ENCODE measurements around the gene KRT222.

The KRT222 gene

GRCh38 chr17:40648384-40648968 is 16.5 kb downstream of the KRT222 start:
- no peak for DNase-seq

DNA sequence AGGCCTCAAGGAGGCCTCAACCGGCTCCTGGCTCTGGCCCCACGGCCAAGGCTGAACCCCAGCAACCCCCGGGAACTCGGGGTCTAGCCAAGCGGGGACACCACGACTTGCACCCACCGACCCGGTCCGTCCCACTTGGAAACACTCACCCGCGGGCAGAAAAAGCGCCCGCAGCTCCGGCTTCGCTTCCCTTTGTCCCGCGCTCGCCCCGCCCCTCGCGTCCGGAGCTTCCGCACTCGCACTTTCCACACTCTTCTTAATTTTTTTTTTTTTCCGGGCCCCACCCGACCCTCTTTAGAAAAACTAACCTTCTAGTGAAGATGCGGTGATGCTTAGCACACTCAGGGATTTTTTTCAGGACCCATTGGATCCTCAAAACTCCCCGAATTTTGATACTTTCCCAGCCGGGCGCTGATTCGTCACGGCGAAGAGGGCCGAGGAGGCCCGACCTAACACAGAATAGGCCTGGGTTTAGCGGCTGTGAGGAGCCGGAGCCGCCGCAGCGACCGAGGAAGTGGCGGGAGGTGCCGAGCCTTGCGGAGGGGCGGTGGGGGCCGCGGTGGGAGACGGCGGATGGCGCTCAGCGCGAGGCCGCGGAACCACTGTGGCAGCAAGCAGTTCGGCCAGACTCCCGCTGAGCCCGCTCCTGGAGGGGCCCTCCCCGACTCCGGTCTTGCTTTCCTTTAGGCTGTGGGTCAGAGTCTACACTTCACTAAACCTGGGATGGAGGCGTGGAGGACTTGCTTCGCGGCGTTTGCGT is 17.2 kb downstream of the KRT222 start, which contains the start of gene SMARCE1:
TSS of gene SMARCE1 (minus strand) at position 195 of the 760 bp plus-strand sequence. CDS start 2,016 bp downstream, outside the sequence.
- DNase-seq, result peak; percentile 55 to 92

DNA sequence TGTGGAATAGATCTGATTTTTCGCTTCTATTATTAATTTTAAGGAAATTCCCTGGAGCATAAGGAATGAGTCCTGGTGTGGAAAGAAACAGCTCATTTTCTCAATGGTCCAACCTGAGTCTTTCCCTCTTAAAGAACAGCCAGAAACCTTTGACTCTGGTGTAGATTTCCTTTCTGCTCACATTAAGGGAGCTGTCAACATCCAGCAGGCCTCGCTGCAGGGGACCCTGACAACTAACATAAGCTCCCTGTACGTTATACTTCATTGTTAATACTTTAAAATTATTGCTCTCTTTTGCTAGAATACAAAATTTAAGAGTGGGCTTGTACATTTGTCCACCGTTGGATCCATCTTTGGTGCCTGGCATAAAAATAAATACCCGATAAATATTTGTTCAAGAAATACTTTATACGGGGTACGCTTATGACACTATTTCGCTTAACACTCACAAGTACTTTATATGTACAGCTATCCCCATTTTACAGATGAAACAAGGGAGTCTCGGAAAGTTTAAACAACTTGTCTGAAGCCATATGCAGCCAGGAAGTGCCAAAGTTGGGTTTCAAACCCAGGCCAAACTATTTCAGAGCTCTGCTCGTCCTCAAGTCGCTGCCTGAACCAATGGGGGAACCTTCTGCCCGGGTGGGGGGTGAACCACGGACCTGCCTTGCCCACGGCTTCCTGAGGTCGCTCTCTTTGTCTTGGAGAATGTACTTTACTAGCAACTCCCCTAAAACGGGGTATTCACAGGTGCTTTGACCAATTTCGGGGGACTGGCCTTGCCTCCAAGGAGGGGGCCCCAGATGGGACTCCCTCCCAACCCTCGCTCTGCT is 18.0 kb downstream of the KRT222 start:
- DNase-seq, result peak in 1 of 2 donors; percentile 77

DNA sequence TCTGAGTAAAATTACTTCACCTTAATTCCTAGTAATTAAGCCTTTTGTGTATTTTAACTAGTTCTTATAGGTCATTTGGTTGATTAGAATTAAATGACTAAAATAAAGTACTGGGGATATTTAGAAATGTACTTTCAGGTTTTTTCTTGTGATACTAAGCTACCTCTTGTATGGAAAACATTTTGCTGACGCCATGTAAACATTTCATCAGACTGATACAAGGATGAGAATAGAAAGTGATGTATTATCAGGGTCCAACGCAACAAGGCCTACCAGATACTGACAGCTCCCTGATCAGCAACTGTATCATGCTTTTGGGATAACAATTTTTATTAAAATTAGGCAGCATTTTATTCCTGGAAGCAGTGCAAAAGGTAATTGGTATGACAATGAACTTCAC is 19.0 kb downstream of the KRT222 start:
- no peak for DNase-seq

DNA sequence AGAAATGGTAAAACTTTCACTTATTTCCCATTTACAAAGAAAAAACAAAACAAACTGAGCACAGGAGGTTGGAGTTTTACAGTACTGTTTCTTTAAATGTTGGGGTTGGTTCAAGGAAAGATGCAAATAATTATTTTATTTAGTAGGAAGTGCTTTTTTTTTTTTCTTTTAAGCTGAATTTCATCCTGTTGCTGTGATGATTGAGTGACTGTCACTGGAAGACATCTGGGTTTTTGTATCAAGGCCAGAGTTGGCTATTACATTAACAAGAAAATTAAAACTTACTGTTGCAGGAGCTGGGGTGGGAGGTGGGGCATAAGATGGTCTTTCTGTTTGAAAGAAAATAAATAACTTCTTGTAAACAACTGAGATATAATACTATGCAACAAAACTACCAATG is 19.7 kb downstream of the KRT222 start:
- DNase-seq, result no peak

DNA sequence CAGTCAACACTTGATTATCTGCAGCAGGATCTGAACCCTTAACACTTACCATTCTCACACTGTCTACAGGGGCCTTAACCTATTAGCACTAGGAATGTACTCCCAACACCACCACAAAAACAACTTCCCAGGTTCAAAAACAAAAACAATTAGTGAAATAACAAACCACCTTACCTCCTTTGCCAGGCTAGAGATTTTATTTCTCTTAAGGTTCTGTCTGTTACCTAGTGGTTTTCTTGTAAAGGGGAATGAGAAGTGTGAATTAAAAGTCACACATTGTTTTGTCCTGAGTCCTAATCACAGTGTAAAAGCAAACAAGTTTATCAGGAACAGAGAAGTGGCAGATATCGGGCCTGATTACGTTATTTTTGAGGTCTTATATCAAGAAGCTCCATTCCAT is 27.0 kb downstream of the KRT222 start:
- no peak for DNase-seq

DNA sequence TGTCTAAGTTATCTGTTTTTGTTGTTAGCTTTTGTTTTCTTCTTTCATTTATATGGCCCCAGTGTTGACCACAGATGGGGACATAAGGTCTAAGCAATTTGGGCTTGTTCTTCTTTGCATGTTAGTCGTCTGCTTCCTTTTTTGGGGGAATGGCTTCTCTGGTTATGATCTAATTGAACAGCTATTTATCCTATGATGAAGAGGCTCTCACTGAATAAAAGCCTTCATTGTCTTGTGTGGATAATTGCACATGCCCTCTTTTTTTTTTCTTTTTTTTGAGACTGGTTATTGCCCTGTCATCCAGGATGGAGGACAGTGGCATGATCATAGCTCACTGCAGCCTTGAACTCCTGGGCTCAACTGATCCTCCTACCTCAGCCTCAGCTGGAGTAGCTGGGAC is 31.1 kb downstream of the KRT222 start:
- no peak for DNase-seq

- DNase-seq, result no peak
These were observed 32.8 kb downstream of the KRT222 start for GRCh38 chr17:40632216-40632615.

- no peak for DNase-seq
These were observed 35.1 kb downstream of the KRT222 start for GRCh38 chr17:40629842-40630241.

DNA sequence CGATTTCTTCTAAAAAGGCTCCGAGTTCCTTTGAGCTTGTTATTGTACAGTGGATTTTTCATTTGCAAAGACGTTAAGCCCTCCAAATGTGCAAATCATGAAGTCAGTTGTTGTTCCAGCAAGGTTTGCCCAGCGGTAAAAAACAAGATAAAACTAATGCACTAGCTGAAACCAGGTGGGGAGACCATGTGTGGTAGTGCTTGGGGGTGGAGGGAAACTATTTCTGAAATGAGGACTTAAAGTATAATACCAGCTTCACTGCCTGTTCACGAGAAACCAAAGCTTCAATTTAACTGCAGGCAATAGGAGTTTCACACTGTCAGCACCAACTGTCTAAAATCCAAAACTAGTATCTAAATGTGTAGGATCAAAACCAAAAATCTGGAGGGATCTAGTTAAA is 39.7 kb downstream of the KRT222 start:
- DNase-seq, result no peak

DNA sequence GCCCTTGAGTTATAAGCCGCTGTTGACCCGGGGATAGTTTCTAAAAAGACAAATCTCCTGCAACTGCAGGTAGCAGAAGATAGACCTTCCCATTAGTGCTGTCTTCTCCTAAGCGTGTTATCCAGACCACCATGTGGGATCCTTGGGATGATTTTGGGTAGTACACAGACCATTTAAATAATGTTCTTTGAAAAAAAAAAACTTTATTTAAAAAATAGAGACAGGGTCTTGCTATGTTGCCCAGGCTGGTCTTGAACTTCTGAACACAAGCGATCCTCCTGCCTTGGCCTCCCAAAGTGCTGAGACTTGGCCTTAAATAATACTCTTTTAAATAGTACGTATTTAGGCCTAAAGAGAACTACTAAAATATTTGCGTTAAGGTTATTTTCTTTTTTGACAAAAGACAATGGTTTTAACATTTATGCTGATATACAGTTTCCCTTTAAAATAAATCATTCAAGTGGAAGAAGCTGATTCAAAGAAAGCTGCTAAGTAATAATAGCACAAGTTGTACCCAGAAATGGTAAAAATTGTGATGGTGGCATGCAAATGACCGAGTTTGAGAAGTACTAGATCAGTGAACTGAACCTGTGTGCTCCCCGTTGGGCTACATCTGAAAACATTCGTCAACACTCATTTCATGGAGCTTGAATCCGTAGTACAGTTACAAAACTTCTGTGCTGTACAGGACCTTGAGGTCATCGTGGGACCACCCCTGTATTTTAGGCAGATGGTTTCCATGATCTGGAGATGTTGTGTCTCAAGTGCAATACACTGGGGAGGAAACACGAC is 41.4 kb downstream of the KRT222 start:
- no peak for DNase-seq

- DNase-seq, result peak in 1 of 2 donors; percentile 47
These were observed 42.5 kb downstream of the KRT222 start for GRCh38 chr17:40622509-40622928.

- no peak for DNase-seq
These were observed 43.4 kb downstream of the KRT222 start for GRCh38 chr17:40621578-40621977.

GRCh38 chr17:40621019-40621418 is 44.0 kb downstream of the KRT222 start:
- DNase-seq, result no peak

DNA sequence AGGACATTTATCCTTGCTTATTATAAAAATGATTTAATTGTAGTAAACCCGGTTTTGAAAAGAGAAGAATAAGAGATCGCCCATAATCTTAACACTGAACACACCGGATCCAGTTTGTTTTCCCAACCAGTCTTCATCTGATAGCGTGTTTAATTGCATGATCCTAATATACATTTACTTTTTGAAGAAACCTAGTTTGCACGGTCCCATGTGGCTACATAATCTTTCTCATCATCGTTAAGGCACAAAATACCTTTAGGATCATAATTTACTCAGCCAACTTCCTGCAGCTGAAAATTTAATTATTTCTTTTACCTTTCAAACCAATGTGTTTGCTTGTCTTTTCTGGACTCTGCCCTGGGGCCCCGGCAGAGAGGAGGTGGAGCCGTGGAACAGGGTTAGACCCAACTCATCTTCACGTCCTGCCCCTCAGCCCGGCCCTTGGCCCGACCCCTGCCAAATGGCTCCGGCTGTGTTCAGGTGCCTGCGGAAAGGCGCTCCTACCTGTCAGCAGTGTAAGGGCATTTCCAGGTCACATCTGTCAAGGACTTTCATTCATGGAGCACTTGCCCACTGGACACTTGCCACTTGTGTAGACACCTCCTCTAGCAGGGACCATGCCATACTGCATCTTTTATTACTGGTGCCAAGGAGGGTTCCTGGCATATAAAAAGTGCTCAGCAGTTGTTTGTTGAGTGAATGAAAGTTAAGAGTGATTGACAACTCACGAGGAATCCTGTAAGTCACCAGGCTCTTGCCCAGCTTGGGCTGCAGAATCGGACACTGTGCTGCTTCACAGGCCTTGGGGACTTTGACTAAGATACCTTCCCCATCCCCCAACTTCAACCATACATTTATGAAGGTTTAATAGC is 46.0 kb downstream of the KRT222 start:
- no peak for DNase-seq

DNA sequence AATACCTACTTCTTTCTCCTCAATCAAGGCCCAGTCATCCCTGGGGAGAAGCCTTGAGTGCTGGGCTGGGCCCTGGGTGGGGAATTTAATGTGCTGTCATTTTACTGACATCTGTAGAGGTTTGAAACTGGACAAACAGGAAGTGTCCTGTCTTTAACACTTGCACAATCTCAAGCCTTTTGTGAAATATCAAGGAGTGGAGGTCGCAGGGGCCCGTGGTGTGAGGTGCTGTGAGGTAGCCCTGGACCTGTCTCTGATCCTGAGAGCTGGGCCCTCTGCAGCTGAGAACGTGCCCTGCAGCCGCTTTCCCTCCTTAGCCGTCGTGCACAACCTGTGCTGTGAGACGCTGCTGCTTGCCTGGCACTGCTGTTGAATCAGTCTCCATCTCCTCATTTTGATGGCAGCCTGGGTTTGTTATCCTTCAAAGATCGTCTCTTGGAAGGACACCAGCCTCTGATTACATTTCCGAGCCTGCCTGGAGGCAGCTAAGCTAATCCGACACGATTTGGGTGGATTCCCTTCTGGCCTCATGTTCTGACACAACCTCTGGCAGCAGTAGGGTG is 47.2 kb downstream of the KRT222 start:
- DNase-seq, result no peak

DNA sequence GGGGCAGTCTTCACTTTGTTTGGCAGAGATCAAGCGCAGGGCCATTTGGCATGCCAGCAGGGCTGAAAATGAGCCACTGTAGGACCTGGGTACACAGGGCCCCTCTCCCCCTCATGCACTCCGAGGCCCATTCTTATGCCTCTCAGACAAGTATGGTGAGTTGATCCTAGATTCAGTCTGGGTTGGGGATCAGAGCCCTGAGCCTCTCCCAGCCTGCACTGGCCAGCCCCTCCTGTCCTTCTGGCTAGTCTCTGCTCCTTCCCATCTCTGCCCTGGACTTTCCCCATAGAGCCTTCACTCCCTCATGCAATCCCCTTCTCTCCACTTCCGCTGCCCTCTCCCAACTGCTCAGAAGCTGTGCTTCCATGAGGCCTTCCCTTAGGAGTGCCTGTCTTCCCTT is 48.4 kb downstream of the KRT222 start:
- DNase-seq, result no peak

- no peak for DNase-seq
These were observed 49.0 kb downstream of the KRT222 start for GRCh38 chr17:40615841-40616476.

- no peak for DNase-seq
These were observed 49.7 kb downstream of the KRT222 start for GRCh38 chr17:40615068-40615840.

- no peak for DNase-seq
These were observed 50.4 kb downstream of the KRT222 start for GRCh38 chr17:40614431-40615067.
